ENCODE results near the gene NMNAT1.
"Not testable (repeated sequence)": the region's sequence is repeated elsewhere in the genome, so short reads cannot be mapped to it uniquely, and the experiment has no call there.

Gene NMNAT1
- 3.1 to 6.1 reads per million in 2 donors for total RNA-seq

DNA sequence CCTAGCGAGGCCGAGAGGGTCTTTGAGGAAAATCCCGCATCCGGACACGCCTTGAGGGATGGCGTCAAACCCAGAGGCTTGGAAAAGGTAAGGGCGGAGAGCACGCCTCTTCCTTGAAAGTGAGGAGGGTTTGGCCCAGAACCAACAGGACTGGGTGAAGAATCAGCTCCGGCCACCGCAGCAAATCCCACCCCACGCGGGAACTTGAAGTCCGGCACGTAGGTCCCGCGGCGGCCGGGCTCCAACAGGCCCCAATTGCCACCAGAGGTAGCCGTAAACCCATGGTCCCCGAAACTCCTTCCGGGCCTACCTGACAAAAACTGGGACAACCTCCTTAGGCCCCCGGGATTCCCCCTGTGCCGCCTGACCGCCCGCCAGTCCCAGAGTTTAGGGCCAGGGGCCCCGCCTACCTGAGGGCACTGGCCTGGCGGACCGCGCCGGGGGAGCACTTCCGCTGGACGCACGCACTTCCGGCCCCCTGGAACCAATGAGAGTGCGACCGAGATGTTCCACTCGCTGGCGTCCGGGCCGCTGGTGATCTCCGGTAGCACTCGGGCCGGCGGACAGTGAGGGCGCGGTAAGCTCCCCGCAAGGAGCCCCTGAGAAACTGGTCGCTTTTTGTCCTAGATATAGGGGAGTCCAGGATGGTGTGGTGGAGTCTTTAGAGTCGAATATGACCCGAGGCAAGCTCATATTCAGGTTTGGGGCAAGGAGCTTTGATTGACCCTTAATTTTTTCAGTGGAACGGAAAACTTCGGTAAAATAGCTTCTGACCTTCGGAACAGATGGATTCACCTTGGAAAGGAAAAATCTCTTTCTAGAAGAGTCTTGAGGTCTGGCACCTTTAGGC is at the start of gene NMNAT1, which contains the start of gene LZIC:
Gene NMNAT1, plus strand, starts transcription at position 537 of the 850 bp plus-strand sequence. CDS start 28,599 bp downstream, outside the sequence.
Gene LZIC, minus strand, starts transcription at position 453 of the 850 bp plus-strand sequence. CDS start 6,772 bp downstream, outside the sequence.
- DNase-seq: peak; percentile 76

DNA sequence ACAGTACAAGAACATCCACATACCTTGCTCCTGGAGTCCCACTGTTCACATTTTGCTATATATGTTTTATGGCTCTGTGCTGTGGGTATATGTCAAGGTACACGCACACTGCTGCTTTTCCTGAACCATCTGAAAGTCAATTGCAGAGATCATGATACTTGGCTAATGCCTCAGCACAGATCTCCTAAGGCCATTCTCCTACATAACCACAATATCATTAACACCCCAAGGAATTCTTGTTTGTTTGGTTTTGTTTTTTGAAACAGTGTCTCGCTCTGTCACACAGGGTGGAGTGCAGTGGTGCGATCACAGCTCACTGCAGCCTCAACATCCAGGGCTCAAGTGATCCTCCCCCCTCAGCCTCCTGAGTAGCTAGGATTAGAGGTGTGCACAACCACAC is 49.2 kb upstream of the NMNAT1 start:
- DNase-seq: no peak

DNA sequence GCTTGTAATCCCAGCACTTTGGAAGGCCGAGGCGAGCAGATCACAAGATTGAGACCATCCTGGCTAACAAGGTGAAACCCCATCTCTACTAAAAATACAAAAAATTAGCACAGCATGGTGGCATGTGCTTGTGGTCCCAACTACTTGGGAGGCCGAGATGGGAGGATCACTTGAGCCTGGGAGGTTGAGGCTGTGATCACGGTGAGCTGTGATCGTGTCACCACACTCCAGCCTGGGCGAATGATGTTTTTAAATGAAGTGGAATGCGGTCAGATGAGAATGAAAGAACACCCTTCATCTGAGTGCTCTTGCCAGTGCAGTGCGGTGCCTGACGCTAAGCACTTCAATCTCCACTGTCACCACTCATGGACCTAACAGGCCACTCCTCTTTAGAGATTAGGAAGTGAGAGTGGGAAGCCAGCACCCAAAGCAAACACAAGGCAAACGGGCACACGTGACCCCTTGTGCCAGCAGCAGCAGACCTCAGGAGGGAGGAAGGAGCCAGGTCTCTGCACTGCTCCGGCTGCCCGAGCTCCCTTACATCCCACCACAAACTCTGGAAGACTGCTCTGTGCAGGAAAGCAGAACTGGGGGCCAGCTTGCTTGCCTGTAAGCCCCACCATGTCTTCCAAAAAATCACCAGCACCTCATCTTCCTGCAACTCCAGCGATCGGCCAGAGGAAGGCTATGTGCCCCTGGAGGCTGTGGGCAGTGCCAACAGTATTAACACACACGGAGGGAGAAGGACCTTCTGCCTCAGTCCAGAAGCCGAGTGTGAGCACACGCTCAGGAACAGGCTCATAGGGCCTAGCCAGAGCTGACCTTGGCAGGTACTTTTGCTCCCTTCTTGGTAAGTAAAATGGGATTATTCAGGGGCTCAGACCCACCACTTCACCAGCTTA is 42.9 kb upstream of the NMNAT1 start:
- no peak for DNase-seq

DNA sequence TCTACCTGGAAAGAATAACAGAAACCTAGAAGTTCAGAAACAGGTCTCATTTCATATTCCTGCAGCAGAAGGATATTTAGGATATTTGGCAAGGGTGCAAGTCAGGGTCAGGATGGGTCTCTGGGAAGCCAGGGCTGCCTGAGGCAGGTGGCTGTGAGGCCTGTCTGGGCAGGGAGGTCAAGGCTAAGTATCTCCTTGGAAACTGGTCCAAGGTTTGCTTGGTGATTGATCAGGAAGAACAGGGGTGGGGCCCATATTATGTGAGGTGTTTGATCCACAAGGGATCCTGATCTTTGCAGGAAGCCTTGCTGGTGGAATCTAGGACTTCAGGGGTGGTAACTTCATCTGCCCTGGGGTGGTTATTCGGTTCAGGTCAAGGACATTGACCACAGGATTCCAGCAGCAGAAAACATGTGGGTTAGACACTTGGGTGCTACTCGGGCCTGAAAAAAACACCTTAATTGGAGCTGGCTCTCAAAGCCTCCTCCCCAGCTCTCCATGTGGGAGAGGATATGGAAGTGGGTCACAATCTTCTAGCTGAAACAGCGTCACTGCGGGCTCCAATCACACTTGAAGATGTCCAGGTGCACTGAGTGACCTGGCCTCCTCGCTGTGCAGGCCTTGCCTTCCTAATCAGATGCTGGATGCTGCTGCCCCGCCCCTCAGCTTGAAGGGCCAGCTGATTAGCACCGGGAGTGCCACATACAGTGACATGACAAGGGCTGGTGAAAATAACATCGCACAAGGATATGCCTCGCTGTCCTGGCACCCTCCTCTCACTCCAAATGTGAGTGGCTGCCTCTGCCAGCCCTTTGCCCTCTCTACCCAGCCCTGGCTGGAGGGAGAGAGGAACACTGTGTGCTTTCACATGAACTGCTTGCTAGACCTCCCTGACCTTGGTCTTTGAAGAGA is 41.9 kb upstream of the NMNAT1 start:
- no peak for DNase-seq

DNA sequence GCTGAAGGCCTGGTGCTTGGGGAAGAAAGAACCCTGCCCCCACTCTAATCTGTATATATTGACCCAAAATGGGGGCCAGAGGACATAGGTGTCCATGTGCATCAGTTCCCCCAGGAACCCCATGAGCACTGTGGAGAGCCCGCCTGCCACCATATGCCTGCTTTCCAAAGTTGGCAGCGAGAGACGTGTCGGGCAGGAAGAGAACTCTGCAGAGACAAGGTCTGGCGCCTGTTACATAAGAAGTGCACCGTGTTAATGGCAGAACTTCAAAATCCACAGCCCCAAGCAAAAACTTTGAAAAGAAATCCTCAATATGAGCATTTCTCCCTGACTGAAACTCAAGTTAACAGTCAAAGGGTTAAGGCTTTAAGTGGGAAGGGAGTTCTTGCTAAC is 41.2 kb upstream of the NMNAT1 start:
- DNase-seq: no peak

GRCh38 chr1:9903801-9904527 is 39.3 kb upstream of the NMNAT1 start:
- no peak for DNase-seq

- no peak for DNase-seq
Measured at GRCh38 chr1:9904596-9904995, 38.7 kb upstream of the NMNAT1 start.

DNA sequence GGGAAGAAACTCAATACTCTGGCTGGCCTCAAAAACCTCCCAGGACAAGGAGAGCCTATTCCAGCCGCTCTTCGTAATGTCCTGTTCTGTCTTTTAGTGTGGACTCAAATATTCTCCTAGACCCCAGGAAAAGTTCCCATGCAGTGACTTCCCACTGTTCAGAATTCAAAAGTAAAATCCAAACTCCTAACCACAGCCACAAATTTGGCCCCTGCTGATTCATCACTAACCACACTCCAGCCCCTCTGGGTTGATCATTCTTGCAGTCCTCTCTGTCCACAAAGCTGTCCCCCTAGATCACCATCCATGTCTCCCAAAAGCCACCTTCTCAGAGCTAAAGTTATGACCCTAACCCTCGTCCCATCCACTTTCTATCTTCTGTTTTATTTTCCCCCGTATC is 38.3 kb upstream of the NMNAT1 start:
- no peak for DNase-seq

DNA sequence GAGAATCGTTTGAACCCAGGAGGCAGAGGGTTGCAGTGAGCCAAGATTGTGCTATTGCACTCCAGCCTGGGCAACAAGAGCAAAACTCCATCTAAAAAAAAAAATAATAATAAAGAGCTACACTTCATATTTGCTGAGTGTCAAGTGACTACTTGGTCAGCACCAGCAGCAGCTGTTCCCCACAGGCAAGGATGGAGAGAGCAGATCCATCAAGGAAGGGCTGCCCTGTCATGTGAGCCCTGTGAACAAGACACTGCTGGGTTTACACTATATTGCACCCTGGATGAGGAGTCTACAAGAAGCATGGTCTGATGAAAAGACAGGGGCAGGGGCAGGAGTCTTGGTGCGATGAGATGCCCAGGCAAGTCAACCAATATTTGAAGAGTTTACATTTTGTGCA is 36.8 kb upstream of the NMNAT1 start:
- no peak for DNase-seq

DNA sequence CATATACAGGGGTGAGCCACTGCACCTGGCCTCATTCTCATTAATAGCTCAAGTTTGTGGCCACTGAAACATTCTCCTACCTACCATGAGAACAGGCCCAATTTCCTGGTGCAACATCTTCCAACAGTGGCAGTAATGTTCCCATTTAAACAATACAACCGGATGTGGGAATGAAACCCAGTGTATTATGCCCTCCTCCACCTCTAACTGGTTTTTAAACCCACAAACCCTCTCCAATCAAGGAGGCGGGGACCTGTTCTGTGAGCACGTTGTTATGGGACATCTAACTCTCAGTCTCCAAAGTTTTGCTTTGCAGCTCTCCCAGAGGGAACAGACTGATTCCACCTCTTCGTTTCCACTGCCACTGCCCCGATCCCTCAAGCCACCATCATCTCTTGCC is 35.8 kb upstream of the NMNAT1 start:
- DNase-seq: no peak

DNA sequence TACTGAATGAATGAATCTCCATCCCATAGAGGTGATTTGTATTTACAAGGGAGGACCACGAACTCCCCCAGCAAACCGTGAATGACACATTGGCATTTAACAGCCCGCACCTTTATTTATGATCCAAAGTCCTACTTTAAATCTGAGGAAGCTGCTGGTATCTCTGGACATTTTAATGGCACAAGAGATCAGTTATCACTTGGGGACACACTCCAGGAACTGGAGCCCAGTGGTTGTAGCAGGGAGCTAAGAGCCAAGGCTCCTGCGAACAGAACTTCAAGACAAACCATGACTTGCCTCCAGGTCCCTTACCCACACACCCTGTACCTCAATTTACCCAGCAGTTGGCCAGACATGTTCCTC is 34.4 kb upstream of the NMNAT1 start:
- no peak for DNase-seq

DNA sequence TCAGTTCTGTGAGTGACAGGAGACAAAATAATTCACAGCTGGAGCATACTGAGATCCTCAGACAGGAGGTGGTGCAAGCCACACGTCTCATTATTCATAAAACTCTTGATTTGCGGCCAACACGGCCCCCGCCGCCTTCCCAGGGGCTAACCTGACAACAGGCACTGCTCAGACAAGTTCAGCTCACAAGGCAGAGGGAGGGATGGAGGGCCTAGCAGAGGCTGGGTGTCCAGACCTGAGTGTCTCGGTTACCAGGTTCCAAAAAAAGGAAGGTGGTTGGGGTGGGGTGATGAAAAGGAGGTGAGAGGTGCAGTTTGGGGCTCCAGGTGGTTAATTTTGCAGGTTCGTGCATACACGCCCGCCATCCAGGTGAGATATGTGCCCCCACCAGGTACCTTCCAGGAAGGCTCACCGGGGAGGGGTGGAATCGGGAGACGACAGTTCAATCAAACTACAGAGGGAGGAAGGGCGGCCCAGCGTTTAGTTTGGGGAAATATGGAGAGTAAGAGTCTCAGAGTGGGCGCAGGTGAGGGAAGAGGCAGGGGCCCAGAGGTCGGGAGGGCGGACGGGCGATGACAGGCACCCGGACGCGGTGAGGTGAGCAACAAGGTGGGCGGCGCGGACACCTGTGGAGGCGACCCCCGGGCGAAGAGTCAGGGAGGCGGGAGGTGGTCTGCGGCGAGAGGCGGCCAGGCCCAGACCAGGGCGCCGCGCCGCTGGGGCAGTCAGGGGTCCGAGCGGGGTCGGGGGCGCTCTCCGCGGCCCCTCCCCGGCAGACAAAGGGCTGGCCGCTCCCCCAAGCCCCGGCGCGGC is 33.8 kb upstream of the NMNAT1 start:
- DNase-seq: peak; percentile 21

DNA sequence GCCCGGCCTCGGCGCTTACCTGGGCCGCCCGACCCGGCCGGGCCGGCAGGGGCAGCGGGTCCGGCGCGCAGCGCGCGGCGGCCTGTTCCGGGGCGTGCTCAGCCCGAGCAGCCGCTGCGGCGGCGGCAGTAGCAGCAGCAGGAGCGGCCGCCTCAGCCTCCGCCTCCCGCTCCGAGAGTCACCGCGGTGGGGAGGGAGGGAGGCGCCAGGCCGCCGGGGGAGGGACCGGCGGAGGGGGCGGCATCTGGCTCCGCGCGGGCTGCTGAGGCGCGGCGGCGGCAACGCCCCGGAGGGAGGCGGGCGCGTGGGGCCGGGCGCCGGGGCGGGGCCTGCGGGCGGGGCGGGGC is 33.2 kb upstream of the NMNAT1 start, which contains the start of gene CTNNBIP1:
Gene CTNNBIP1, minus strand, starts transcription at position 194 of the 347 bp plus-strand sequence. CDS start 38,205 bp downstream, outside the sequence.
- no peak for DNase-seq

DNA sequence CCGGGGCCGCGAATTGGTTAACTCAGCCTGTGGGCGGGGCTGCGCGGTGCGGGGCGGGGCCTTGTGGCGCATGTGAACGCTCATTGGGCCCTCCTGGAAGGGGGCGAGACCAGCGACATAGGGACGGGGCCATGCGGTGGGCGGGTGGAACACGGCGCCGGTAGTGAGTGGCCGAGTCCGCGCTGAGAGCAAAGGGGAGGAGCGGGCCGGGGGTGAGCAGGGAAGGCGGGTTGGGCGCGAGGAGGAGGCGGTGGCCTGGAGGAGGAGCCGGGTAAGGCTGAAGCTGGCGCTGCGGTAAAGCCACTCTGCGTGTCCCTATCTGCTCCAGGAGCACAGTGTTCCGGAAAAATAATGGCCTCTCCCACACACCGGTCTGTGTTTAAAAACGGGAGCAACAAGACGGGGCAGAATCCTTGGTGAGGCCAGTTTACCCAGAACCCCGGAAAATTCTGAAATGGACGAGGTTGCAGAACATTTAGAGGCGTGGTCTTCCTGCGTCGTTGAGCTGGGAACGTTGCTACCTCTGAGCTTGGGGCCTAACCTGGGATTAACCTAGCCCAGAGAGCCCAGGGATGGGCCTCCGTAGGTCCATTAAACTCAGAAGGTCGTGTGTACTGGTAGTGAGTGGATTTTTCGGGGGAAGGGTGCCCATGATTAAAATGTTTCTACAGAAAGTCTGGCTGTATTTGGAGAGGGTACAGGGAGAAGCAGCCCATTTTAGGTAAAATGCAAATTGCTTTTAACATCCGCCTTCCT is 32.7 kb upstream of the NMNAT1 start:
- DNase-seq: peak; percentile 100

DNA sequence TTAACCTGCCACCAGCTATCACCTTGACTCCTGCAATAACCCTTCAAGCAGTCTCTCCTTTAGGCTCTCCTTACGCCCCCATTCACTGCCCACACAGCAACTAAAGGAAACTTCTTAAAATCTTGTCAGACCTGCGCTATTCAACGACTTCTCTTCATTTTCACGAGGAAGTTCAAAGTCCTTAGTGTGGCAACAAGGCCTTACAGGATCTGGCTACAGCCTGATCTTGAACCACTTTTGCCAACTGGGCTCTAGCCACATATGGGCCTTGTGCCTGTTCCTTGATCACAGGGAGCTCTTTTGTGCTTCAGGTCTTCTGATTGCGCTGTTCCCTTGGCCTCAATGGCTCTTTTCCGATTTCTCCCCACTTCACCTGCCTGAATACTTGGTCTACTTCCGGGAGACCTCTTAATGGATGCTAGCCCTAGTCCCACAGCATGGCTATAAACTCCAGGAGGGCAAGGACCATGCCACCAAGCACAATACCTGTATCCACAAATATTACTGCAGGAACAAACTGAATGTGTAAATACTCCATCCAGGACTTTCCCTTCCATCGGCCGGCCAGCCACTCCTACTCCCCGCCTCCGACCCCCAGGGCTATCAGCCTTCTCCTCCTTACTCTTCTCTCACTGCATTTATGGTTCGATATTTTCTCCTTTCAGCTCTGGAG is 30.9 kb upstream of the NMNAT1 start:
- no peak for DNase-seq

GRCh38 chr1:9914610-9914937 is 28.7 kb upstream of the NMNAT1 start:
- DNase-seq: no peak

- DNase-seq: no peak
Measured at GRCh38 chr1:9916452-9916851, 26.8 kb upstream of the NMNAT1 start.

GRCh38 chr1:9917495-9917894 is 25.8 kb upstream of the NMNAT1 start:
- not testable (repeated sequence) for DNase-seq

DNA sequence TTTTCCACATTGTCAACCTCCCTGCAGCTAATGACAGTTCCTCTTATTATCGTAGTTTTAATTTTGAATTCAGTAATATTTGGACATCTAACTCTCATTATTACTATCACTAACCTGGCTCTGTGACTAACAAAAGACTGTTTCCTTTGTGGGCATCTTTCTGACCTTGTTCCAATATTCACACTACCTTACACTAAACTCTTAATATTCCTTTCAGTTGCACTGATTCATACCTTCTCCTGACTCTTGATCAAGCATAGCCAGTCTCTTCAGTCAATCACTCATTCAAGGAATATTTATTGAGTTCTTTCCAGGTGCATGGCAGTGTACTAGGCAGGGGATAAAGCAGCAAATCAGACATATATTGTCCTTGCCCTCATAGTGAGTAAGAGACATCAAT is 25.4 kb upstream of the NMNAT1 start:
- DNase-seq: no peak

GRCh38 chr1:9920606-9921005 is 22.7 kb upstream of the NMNAT1 start:
- DNase-seq: no peak

All from T-helper 9 cell (primary cell).